GM18861 (cell line): ENCODE data around the gene SPAG16.
"Not testable (repeated sequence)": the region's sequence is repeated elsewhere in the genome, so short reads cannot be mapped to it uniquely, and the experiment has no call there.

Source experiments
- ATAC-seq: cut with Tn5 transposase; IDR thresholded peaks from one replicate; pipeline ENCODE4 v1.9.1; 2021; ENCODE audit not compliant: unreplicated experiment

The SPAG16 gene

GRCh38 chr2:213989207-213989606 lies 704.9 kb downstream of the SPAG16 start:
- no peak for ATAC-seq

- ATAC-seq = no peak
Observed at GRCh38 chr2:213991453-213992108, 707.3 kb downstream of the SPAG16 start.

GRCh38 chr2:213995400-213996105 lies 711.3 kb downstream of the SPAG16 start:
- no peak for ATAC-seq

- ATAC-seq = not testable (repeated sequence)
Observed at GRCh38 chr2:213998976-213999375, 714.7 kb downstream of the SPAG16 start.

GRCh38 chr2:214004463-214004862 lies 720.2 kb downstream of the SPAG16 start:
- ATAC-seq = no peak

GRCh38 chr2:214005337-214005736 lies 721.1 kb downstream of the SPAG16 start:
- no peak for ATAC-seq

GRCh38 chr2:214006601-214007000 lies 722.3 kb downstream of the SPAG16 start:
- ATAC-seq = no peak

GRCh38 chr2:214011676-214012075 lies 727.4 kb downstream of the SPAG16 start:
- ATAC-seq = no peak

GRCh38 chr2:214014551-214015220 lies 730.4 kb downstream of the SPAG16 start:
- no peak for ATAC-seq

GRCh38 chr2:214019229-214019972 lies 735.1 kb downstream of the SPAG16 start:
- ATAC-seq = no peak

GRCh38 chr2:214019973-214020345 lies 735.7 kb downstream of the SPAG16 start:
- no peak for ATAC-seq

GRCh38 chr2:214029190-214029589 lies 744.9 kb downstream of the SPAG16 start:
- no peak for ATAC-seq

- ATAC-seq = no peak
Observed at GRCh38 chr2:214031566-214031965, 747.3 kb downstream of the SPAG16 start.

- ATAC-seq = no peak
Observed at GRCh38 chr2:214034417-214034816, 750.2 kb downstream of the SPAG16 start.

GRCh38 chr2:214035091-214035852 lies 751.0 kb downstream of the SPAG16 start:
- ATAC-seq = no peak

GRCh38 chr2:214035921-214036320 lies 751.7 kb downstream of the SPAG16 start:
- ATAC-seq = no peak

- ATAC-seq = no peak
Observed at GRCh38 chr2:214038186-214038585, 753.9 kb downstream of the SPAG16 start.

- no peak for ATAC-seq
Observed at GRCh38 chr2:214050731-214051130, 766.5 kb downstream of the SPAG16 start.

GRCh38 chr2:214051585-214051984 lies 767.3 kb downstream of the SPAG16 start:
- no peak for ATAC-seq

- ATAC-seq = no peak
Observed at GRCh38 chr2:214052235-214052634, 768.0 kb downstream of the SPAG16 start.

GRCh38 chr2:214057986-214058385 lies 773.7 kb downstream of the SPAG16 start:
- no peak for ATAC-seq
